SH-SY5Y (cell line): ENCODE data around the gene SMIM23.

Experiments used
- GATA2 ChIP-seq: IDR thresholded peaks from 2 replicates; pipeline ENCODE4 v1.6.1; 2011; ENCODE audit warnings: mild to moderate bottlenecking, low read depth, low read length
- GATA3 ChIP-seq: IDR thresholded peaks from 2 replicates; pipeline ENCODE4 v1.6.1; 2011; ENCODE audit warnings: low read depth, mild to moderate bottlenecking, low read length, moderate library complexity

DNA sequence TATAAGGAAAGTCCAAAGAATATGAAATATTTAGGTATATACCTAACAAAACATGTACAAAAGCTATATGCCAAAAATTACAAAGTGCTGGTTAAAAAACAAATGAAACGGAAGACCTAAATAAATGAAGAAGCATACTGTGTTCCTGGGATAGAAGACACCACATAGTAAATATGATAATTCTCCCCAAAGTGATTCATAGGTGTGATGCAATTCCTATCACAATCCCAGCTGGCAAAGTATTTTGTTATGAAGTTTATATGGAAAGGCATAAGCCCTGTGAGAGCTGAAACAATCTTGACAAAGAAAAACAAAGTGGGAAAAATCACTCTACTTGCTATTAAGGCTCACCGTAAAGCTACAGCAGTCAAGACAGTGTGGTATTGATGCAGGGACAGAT, 2.6 kb upstream of the SMIM23 start:
- TF ChIP-seq GATA2 (no peak), GATA3 (no peak)
